ENCODE measurements around the gene HSF4. TPM values are rescaled to one million over a fixed set of nuclear protein-coding genes. Genes with fewer than 3 reads are reported as not detected.
"Not testable (repeated sequence)": the region's sequence is repeated elsewhere in the genome, so short reads cannot be mapped to it uniquely, and the experiment has no call there.

Gene HSF4
- total and polyA plus RNA-seq, 12 donors = 9.1 to 199 (median 38.6) TPM

GRCh38 chr16:67117716-67118115, 46.8 kb upstream of the HSF4 start:
- Histone ChIP-seq H3K4me3 (no peak overlapping the region), H3K4me1 (peaks cover 0 to 29% (median 0%) of the 10 kb centered on the region in 9 donors), H3K36me3 (peaks cover 0 to 56% (median 23%) of the 10 kb centered on the region in 9 donors), H3K27ac (no peak overlapping the region), H3K27me3 (no peaks in the 10 kb centered on the region), H3K9me3 (no peaks in the 10 kb centered on the region)
- 96 to 98% methylated on average over 8 to 9 of the region's 9 CpGs for WGBS, 2 donors
- TF ChIP-seq CTCF (IDR thresholded peaks at IDR 0.05) = no peak
- ATAC-seq (no peak), DNase-seq (no peak)
- intact Hi-C loops (cut with DNase I) = no loop called here

- Histone ChIP-seq H3K9me3 (no peaks in the 10 kb centered on the region), H3K27me3 (no peaks in the 10 kb centered on the region), H3K4me1 (peaks cover 0 to 19% (median 0%) of the 10 kb centered on the region in 9 donors), H3K36me3 (peaks cover 0 to 73% (median 29%) of the 10 kb centered on the region in 9 donors), H3K4me3 (no peak overlapping the region), H3K27ac (no peak overlapping the region)
- TF ChIP-seq CTCF (IDR thresholded peaks at IDR 0.05) = no peak
- no peak for ATAC-seq
- intact Hi-C loops (cut with DNase I) = no loop called here
- 84 to 87% methylated on average over 5 of the region's 5 CpGs for WGBS, 2 donors
- DNase-seq = no peak
Measured at GRCh38 chr16:67120025-67120424, 44.5 kb upstream of the HSF4 start.

- WGBS, 2 donors = 94 to 98% methylated on average over 5 of the region's 5 CpGs
- H3K9me3 ChIP-seq; ATAC-seq; intact Hi-C loops (cut with DNase I); H3K27me3 ChIP-seq; H3K4me3 ChIP-seq; H3K27ac ChIP-seq; DNase-seq; H3K4me1 ChIP-seq: not testable (repeated sequence)
- H3K36me3 ChIP-seq = peaks cover 0 to 83% (median 29%) of the 10 kb centered on the region in 9 donors
Measured at GRCh38 chr16:67122799-67123198, 41.7 kb upstream of the HSF4 start.

GRCh38 chr16:67128417-67128816, 36.1 kb upstream of the HSF4 start:
- DNase-seq (no peak), ATAC-seq (no peak)
- TF ChIP-seq CTCF (IDR thresholded peaks at IDR 0.05) = no peak
- H3K4me3 ChIP-seq = no peak overlapping the region
- no peaks in the 10 kb centered on the region for H3K9me3 ChIP-seq
- H3K27ac ChIP-seq = no peak overlapping the region
- H3K36me3 ChIP-seq = peaks cover 0 to 94% (median 17%) of the 10 kb centered on the region in 9 donors
- H3K27me3 ChIP-seq = no peaks in the 10 kb centered on the region
- intact Hi-C loops (cut with DNase I) = no loop called here
- peaks cover 0 to 16% (median 0%) of the 10 kb centered on the region in 9 donors for H3K4me1 ChIP-seq

- H3K9me3 ChIP-seq = no peaks in the 10 kb centered on the region
- DNase-seq = no peak
- no peak overlapping the region for H3K27ac ChIP-seq
- ATAC-seq = no peak
- intact Hi-C loops (cut with DNase I) = no loop called here
- H3K4me3 ChIP-seq = no peak overlapping the region
- H3K4me1 ChIP-seq = peaks cover 0 to 16% (median 0%) of the 10 kb centered on the region in 9 donors
- H3K36me3 ChIP-seq = peaks cover 0 to 94% (median 18%) of the 10 kb centered on the region in 9 donors
- 94 to 97% methylated on average over 3 of the region's 3 CpGs for WGBS, 2 donors
- TF ChIP-seq CTCF (IDR thresholded peaks at IDR 0.05) = no peak
- H3K27me3 ChIP-seq = no peaks in the 10 kb centered on the region
Measured at GRCh38 chr16:67128887-67129286, 35.7 kb upstream of the HSF4 start.
